HG03039 (cell line): Measurements from ENCODE around the gene FTSJ3.

ENCODE experiments used
- ATAC-seq: cut with Tn5 transposase; IDR thresholded peaks from one replicate; pipeline ENCODE4 v1.9.1; 2021; ENCODE audit warnings: mild to moderate bottlenecking, moderate library complexity; ENCODE audit not compliant: unreplicated experiment

FTSJ3 gene

DNA sequence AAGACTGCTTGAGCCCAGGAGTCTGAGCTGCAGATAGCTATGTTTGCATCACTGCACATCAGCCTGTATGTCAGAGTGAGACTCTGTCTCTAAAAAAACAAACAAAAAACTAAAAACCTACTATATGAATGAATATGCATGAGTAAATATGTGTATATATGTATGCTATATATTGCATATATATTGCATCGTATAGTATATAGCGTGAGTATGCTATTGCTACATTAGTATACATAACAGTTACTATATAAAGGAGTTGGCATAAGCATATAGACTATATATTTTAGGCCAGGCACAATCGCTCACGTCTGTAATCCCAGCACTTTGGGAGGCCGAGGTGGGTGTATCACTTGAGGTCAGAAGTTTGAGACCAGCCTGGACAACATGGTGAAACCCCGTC lies 37.4 kb downstream of the FTSJ3 start:
- no peak for ATAC-seq

DNA sequence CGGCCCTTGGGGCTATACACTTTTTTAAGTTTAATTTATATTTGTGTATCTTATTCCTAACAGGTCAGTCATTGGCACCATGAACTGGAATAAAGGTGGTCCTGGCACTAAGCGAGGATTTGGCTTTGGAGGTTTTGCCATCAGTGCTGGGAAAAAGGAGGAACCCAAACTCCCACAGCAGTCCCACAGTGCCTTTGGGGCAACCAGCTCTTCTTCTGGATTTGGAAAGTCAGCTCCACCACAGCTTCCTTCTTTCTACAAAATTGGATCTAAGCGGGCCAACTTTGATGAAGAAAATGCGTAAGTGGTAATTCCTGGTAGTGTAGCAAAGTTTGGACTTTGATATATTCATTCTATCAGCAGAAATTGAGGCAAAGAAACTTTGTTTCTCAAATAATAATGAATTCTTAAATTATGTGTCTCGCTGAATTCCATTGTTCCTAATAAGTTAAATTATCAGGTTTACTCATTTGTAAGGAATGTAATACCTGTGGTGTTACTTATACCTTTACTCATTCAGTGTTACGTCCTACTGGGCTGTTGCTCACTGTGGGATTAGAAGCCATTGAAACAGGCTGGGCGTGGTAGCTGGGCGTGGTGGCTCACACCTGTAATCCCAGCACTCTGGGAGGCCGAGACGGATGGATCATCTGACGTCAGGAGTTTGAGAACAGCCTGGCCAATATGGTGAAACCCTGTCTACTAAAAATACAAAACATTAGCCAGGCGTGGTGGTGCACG lies 40.3 kb downstream of the FTSJ3 start:
- no peak for ATAC-seq

- ATAC-seq = no peak
Measured at GRCh38 chr17:63786117-63786516, 41.3 kb downstream of the FTSJ3 start.

DNA sequence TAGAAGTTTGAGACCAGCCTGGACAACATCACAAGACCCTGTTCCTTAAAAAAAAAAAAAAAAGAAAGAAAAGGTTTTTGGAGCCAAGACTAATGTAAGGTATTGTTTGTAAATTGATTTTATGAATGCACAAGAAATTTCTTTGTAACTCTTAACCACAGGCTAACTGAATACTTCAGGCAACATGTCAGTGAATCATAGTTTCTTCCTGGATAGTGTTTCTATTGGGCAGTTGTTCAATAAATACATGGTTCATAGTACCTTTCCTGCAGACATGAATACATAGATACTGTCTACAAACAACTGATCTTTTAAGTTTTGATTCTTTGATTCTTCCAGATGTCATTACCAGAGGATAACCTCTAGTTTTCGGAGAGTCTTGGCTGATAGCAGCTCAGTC lies 41.9 kb downstream of the FTSJ3 start:
- no peak for ATAC-seq

DNA sequence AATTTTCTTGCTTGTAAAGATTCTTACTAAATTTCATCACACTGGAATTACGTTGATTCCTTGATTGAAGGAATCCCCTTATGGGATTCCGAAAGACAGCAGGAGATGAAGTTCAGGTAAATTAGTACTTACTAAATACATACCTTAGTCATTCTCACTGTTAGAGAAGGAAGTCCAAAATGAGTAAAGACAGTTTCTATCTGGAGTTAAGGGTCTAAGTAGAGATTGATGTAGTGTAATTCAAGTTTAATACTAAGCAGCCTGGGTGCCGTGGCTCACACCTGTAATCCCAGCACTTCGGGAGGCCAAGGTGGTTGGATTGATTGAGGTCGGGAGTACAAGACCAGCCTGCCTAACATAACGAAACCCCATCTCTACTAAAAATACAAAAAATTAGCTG lies 43.9 kb downstream of the FTSJ3 start:
- ATAC-seq = no peak

GRCh38 chr17:63780928-63781327 lies 46.5 kb downstream of the FTSJ3 start:
- ATAC-seq = no peak

GRCh38 chr17:63780507-63780906 lies 47.0 kb downstream of the FTSJ3 start:
- ATAC-seq = no peak

DNA sequence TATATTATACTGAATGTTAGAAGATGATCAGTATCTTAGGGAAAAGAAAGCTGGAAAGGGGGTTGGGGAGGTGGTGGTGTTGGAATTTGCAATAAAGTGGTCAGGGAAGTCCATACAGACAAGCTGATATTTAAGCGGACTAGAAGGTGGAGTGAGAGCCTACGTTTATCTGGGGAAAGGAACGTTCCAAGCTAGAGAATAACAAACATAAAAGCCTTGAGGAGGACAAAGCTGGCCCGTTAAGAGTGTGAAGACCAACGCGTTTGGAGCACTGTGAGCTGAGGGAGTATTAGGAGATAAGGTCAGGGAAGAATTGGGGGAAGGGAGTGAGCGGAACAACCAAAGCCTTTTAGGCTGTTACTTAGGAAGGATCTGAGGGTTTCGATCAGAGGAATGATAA lies 52.0 kb downstream of the FTSJ3 start:
- no peak for ATAC-seq

DNA sequence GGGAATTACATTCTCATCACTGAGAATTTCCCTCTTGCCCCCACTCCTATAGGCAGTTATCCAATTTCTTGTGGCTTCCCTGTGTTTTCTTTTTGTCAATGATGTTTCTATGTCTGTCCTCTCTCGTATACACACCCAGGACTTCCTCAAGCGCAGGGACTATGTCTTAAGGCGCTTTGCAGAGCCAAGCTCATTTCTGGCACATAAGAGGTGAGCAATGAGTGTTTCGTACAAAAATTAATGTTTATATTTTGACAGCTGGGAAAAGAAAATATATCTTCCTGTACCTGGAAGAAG lies 52.5 kb downstream of the FTSJ3 start:
- ATAC-seq = no peak

DNA sequence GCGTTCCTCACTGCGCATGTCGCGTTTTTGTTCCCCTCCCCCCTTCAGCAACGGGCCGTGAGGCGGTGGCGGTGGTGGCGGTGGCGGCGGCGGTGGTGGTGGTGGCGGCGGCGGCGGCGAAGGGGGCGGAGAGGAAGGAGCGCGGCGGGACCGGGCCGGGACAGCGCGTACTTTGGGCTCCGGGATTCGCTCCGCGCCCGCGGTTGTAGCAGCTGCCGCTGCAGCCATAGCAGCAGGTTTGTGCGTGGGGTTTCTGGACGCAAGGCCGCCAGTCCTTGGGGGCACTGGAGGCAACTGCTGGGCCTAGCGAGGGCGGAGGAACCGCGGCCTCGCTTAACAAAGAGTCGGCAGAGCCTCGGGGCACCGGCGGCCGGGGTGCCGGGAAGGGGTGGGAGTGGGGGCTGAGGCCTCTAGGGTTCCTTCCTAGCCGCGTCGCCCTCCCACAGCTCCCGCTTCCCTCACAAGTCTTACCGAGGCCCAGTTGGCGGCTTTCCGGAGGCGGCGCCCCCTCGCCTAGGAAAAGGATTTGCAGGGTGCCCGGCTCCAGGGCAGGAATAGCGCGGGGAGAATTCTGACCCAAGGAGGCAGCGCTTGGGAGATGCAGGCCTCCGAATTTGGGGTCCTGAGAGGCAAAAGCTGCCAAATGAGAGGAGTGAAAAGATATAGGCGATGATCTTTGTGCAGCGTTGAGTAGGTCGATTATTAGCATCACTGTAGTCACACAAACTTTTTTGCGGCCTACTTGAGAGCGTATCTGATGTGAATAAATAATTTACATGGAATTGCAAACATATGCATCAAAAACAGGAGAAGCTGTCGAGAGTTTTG lies 53.1 kb downstream of the FTSJ3 start, which contains the start of gene DDX42:
Gene DDX42 (plus strand): TSS at position 30 of the 828 bp plus-strand sequence. CDS start 12,880 bp downstream, outside the sequence.
- ATAC-seq = no peak

DNA sequence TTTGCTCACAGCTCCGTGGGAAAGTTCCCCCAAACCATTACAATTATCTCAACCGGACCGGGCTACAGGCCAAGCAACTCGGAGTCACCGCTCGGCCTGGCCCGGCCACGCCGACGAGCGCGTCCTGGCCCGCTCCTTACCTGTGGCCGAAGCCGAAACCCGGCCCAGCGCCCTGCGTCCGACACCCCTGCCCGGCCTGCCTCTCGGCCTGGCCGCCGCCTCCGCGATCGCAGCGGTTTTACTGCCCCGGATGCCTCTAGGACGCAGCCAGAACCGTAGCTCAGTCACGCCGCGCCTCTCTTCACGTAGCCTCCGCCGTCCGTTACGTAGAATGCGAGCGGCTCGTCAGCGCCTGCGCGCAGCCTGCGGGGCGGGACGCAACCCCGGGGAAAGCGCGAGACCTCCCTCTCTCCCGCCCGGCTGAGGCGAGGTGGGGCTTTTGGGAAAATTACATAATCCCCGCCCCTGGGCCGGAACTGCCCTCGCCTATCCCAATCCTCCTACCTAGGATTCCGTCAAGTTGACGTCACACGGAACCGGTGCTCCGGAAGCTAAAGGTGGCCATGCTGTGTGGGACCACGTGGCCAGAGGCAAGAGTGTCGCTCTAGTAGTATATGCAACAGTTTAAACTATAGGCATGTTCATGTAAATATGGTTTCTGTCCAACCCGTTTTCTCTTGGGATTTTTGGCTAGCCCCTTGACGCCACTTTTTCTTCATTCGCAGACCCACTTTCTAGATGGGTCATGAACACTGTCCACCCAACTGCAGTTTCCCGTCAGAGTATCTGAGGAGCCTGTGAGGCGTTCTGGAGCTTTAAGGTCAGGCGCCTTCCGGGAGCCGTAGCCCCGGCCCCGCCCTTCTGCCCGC lies 54.0 kb downstream of the FTSJ3 start, which contains the start of gene CCDC47:
Gene CCDC47 (minus strand): TSS at position 326 of the 869 bp plus-strand sequence. CDS start 7,422 bp downstream, outside the sequence.
- ATAC-seq = peak; percentile 84

- no peak for ATAC-seq
Measured at GRCh38 chr17:63772801-63773271, 54.6 kb downstream of the FTSJ3 start.
